Breast epithelium (tissue), 3 donors: ENCODE measurements around the gene PPP4R4.

ENCODE experiments used
- CTCF ChIP-seq, 3 donors: fragments of 450-650 bp; IDR thresholded peaks; one replicate each; pipeline ENCODE4 v1.5.1; 2016 to 2017; ENCODE audit warnings: antibody characterized with exemption in 3 of 3, mild to moderate bottlenecking in 3 of 3, moderate library complexity in 3 of 3
- POLR2A ChIP-seq: fragments of 450-650 bp; IDR thresholded peaks from one replicate; pipeline ENCODE4 v1.6.1; 2016; ENCODE audit warnings: antibody characterized with exemption, mild to moderate bottlenecking, moderate library complexity
- POLR2AphosphoS5 ChIP-seq, 3 donors: sonication (generic); formaldehyde crosslinking; IDR thresholded peaks; one replicate each; pipeline ENCODE4 v1.6.1; 2017; ENCODE audit warnings: antibody characterized with exemption in 3 of 3

- TF ChIP-seq CTCF (IDR thresholded peaks at IDR 0.05) = no peak
- TF ChIP-seq POLR2A = no peak
- TF ChIP-seq POLR2AphosphoS5 (IDR thresholded peaks at IDR 0.05) = no peak
Measured at GRCh38 chr14:94135476-94135875, 38.6 kb upstream of the PPP4R4 start.
